Gastrocnemius medialis (tissue), 4 donors: ENCODE data around the gene CCDC91.

Source experiments
- POLR2A ChIP-seq, 2 donors: fragments of 450-650 bp; IDR thresholded peaks; one replicate each; pipeline ENCODE4 v1.6.1; 2017; ENCODE audit warnings: antibody characterized with exemption in 2 of 2, mild to moderate bottlenecking in 2 of 2, moderate library complexity in 2 of 2
- TF ChIP-seq, protein P1 (sequence below), 5 experiments: fragments of 450-650 bp in 3 of 5; fragments of 200-600 bp in 2 of 5; sonication (generic) in 2 of 5; IDR thresholded peaks in 4 of 5; conservative IDR thresholded peaks in 1 of 5; 1 replicate in 4 of 5; 2 replicates in 1 of 5; pipeline ENCODE4 v1.5.1; 2016 to 2019; ENCODE audit warnings: antibody characterized with exemption in 5 of 5, mild to moderate bottlenecking in 3 of 5, moderate library complexity in 3 of 5

DNA sequence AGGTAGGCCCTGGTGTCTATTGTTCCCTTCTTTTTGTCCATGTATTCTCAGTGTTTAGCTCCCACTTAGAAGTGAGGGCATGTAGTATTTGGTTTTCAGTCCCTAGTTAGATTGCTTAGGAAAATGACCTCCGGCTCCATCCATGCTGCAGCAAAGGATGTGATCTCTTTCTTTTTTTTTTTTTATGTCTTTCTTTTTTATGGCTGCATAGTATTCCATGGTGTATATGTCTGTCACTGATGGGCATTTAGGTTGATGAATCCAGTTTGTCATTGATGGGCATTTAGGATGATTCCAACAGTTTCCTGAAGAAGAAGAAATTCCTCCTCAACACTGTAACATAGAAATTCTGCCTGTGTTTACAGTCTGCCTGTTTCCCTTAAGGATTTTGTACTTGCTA lies 231.1 kb downstream of the CCDC91 start:
- TF ChIP-seq, protein P1, sequence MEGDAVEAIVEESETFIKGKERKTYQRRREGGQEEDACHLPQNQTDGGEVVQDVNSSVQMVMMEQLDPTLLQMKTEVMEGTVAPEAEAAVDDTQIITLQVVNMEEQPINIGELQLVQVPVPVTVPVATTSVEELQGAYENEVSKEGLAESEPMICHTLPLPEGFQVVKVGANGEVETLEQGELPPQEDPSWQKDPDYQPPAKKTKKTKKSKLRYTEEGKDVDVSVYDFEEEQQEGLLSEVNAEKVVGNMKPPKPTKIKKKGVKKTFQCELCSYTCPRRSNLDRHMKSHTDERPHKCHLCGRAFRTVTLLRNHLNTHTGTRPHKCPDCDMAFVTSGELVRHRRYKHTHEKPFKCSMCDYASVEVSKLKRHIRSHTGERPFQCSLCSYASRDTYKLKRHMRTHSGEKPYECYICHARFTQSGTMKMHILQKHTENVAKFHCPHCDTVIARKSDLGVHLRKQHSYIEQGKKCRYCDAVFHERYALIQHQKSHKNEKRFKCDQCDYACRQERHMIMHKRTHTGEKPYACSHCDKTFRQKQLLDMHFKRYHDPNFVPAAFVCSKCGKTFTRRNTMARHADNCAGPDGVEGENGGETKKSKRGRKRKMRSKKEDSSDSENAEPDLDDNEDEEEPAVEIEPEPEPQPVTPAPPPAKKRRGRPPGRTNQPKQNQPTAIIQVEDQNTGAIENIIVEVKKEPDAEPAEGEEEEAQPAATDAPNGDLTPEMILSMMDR (IDR thresholded peaks at IDR 0.05 in 4 of 5, conservative IDR thresholded peaks at IDR 0.05 in 1 of 5): no peak
- no peak for TF ChIP-seq POLR2A (IDR thresholded peaks at IDR 0.05)
